ENCODE measurements around the gene GAS2L2. TPM values are rescaled to one million over a fixed set of nuclear protein-coding genes. Genes with fewer than 3 reads are reported as not detected.
A peak's percentile ranks its signal among the peaks of the same experiment; 100 is the strongest.
"Not testable (repeated sequence)": the region's sequence is repeated elsewhere in the genome, so short reads cannot be mapped to it uniquely, and the experiment has no call there.

Gene GAS2L2
- polyA plus RNA-seq, 1 donor, result 0.08 TPM

DNA sequence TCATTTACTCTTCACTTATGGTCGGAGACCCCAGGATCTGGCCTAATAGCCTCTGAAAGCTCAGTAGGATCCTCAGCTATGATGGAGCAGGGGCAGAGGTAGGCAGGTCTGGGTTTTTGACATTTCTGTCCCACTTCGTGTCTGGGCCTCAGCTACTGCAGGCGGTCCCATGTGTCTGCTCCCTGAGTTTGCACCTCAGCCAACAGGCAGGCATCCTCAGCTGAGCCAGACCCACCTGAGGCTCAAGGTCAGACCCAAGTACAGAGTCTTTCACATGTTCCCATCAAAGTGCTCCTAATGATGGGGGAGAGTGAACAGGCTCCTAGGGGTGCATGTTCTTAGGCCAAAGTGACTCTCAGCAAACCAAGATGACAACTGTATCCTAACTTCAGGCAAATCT is 24.5 kb downstream of the GAS2L2 start:
- DNase-seq, result no peak

GRCh38 chr17:35727635-35728034 is 25.4 kb downstream of the GAS2L2 start:
- DNase-seq, result no peak

DNA sequence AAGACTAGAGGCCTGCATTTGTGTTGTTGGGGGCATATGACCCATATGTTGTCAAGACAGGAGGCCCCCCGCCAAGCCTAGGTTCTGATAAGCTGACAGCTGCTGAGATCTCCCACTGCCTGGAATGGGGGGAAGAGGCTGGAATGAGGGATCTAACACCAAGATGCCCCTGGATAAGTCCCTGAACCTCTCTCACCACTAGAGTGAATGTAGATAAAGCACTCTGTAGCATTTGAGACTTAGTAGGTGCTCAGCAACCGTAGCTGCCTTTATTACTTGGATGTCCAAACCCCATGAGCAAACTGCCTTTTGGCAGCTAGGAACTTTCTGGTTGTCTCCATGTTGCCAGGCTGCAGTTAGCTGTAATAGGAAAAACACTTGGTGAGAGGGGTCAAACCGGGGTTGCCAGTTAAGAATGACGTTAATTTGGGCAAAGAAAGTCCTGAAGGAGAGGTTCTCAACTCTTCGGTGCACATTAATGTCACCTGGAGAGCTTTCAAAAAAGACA is 26.0 kb downstream of the GAS2L2 start:
- no peak for DNase-seq

GRCh38 chr17:35726127-35726952 is 26.7 kb downstream of the GAS2L2 start:
- peak; percentile 49 for DNase-seq

DNA sequence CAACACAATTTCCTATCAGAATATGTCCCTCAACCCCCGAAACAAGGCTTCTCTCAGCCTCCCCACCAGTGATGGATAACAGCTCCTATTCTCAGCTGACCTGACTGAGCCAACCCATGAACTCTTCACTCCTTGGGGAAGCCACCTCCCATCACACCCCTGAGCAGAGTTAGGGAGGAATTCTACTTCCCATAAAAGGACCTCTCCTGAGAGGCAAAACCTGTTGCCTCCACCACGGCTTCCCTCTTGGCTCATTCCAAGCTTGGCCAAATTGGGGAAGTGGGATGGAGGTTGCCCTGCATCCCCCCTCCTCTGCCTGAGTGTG is 27.3 kb downstream of the GAS2L2 start:
- DNase-seq, result no peak

DNA sequence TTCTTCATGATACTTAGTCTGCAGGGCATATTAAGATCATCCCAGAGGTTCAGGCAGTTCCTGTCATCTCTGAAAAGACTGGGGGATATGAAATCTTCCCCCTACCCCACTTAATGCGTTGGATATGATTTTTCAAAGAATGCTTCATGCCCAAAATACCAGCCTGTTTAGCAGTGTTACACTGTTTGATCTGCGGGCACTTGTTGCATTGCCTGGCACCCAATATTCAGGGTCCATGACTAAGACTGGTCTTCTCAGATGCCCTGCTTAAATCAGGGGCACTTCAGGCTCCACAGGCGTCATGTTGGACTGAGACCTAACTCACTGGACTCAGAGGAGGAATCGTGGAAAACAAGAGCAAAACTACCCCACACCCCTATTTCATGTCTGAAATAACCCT is 28.0 kb downstream of the GAS2L2 start:
- DNase-seq, result no peak

- no peak for DNase-seq
Observed at GRCh38 chr17:35723735-35724134, 29.3 kb downstream of the GAS2L2 start.

- no peak for DNase-seq
Observed at GRCh38 chr17:35717475-35717874, 35.6 kb downstream of the GAS2L2 start.

GRCh38 chr17:35716897-35717465 is 36.1 kb downstream of the GAS2L2 start:
- no peak for DNase-seq

- DNase-seq, result no peak
Observed at GRCh38 chr17:35716173-35716572, 36.9 kb downstream of the GAS2L2 start.

DNA sequence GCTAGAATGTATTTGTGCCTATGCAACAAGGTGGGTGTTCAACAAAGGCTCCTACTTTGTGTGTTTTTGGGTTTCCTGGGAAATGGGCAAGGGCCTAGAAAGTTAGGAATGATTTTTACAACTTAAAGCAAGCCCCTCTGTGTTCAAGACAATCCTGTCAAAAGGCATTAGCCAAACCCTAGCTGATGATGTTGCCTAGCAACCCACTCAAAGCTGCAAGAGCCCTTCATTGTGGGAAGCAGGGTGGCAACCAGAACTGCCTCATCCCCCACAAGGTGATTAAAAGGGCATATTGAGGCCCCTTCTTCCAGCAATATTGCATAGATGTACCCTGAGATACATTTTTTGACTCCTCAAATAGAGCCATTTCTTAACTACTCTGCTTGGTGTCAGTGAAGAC is 37.6 kb downstream of the GAS2L2 start:
- no peak for DNase-seq

- no peak for DNase-seq
Observed at GRCh38 chr17:35714988-35715387, 38.1 kb downstream of the GAS2L2 start.

DNA sequence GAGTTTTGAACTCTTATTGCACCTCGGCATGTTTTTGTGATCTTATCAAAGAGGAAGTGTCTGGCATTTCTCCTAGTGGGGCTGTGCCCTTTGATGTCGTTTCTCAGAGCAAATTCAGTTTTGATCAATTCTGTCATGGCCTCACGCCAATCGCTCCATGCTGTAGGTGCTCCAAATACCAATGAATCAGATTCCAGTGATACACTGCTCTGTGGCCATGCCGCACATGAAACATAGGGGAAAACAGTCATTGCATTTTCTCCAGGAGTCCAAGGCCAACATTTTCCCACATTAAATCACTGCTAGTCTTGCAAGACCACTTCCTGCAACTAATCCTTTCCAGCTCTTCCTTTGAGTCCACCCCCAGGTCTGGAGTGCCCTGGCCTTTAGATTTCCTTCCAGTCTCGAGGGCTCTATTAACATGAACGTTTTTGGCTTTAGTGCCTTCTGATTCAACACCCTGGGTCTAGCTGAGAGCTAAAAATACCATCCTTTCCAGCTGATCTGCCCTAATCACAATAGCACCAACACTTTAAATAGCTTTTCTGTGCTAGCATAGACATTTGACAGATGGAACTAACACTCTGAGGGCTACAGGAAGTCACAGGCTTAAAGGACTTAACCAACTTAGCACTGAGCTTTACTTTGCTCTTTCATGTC is 39.8 kb downstream of the GAS2L2 start:
- peak; percentile 54 for DNase-seq

DNA sequence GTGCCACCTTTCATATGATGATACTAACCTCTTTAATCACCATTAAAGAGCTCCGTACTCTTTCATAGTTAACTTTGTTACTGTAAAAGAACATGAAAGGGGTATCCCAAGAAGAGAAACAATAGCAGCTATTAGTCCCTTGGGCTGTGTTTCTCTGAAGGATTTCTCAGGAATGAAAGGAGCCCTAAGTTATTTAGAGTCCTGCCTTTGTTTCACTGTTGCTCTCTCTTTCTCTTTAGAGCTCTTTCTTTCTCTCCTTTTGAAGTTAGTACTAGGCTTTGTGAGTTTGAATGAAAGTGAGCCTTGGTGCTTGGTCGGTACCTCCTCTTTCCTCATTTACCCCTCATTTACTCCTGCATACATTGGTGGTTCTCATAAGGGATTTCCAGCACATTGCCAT is 42.1 kb downstream of the GAS2L2 start:
- no peak for DNase-seq

DNA sequence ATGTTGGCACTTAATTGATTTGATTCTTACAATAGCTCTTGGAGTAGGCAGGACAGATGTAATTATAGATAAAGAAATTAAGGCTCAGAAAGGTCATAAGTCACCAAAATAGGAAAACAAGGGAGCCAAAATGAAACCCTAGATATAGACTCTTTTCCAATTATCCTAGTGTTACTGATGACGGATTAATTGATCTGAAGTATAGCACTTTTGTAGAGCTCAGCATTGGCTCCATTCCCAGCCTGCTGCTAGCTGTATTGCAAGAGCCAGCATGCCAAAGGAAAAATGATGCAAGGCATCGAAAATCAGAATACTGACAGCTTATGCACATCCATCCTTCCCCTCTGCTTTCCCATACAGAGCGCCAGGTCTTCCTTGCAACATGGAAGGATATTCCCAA is 43.2 kb downstream of the GAS2L2 start:
- DNase-seq, result no peak

DNA sequence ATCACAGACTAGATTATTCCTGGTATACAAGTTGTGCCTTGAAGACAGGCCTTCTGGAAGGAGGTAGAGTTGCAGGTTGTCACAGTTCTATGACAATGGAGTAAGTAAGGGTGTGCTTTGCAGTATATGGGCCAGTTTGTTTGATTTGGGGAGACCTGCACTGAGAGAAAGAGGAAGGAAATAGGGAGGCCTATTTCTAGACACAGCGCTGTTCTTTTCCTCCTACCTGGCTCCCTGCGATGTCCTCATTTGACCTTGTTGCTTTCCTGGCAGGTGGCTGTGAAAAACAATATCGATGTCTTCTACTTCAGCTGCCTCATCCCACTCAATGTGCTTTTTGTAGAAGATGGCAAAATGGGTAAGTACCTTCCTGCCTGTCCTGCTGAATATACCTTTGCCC is 44.1 kb downstream of the GAS2L2 start:
- DNase-seq, result no peak

DNA sequence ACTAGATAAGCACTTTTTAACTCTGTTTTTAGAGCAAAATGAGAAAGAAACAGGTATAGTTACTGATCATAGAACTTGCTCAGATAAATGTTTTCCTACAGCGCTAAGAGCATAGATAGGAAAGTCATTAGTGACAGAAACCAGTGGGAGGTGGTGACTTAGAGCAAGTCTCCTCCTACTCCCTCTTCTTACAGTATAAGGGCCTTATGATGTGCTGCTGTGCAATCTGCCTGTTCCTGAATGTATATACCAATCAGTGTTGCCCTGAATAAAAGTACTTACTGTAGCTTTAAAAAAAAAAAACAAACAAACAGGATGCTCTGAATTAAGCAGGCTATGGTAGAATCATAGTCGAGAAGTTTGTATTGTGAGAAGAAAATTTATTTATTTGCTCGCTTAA is 44.9 kb downstream of the GAS2L2 start:
- DNase-seq, result no peak

DNA sequence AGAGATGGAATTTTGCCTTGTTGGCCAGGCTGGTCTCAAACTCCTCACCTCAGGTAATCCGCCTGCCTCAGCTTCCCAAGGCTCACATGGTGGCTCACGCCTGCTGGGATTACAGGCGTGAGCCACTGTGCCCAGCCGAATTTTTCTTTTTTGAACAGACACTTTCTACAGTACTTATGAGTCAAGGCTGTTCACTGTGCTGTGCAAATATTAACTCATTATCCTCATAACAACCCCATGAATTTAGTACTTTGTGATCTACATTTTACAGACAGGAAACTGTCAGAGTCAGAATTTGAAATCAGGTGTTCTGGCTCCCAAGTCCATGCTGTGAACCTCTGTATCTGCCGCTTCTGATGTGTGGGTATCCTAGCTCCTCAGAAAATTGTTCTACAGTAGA is 47.3 kb downstream of the GAS2L2 start:
- no peak for DNase-seq

DNA sequence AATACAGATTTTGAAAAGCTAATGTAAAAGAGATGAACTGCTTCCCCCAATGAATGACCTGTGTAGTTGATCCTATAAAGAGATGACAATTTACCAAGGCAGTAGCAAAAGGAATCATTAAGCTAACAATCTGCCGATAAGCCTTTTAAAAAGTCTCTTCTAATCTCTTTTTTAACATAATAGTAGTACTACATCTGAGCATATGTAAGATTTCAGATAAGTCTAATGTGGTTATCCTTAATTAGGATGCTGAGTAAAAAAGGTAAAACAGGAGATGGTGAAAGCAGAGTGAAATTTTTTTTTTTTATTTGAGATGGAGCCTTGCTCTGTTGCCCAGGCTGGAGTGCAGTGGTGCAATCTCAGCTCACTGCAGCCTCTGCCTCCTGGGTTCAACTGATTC is 47.8 kb downstream of the GAS2L2 start:
- DNase-seq, result no peak

- not testable (repeated sequence) for DNase-seq
Observed at GRCh38 chr17:35703308-35703707, 49.7 kb downstream of the GAS2L2 start.

GRCh38 chr17:35701491-35701890 is 51.5 kb downstream of the GAS2L2 start:
- no peak for DNase-seq

- no peak for DNase-seq
Observed at GRCh38 chr17:35700150-35700549, 52.9 kb downstream of the GAS2L2 start.

DNA sequence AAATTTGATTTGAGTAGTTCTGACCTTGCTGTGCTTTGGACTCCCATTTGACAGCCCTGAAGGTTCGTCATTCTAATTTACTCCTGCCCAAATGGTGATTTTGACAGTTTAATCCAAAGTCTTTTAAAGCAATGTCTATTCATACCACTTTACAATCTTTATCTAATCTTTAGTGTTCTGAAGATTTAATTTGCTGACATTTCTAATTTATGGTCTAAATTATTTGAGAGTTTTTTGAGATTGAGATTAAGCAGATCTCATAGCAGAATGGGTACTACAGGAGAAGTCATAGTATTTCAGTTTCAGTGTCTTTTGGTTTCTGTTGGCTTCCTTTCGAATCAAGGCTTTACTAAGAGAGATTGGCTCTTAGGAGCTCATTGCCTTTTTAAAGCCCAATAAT is 54.2 kb downstream of the GAS2L2 start:
- DNase-seq, result no peak
